ENCODE measurements around the gene NSF. TPM values are rescaled to one million over a fixed set of nuclear protein-coding genes. Genes with fewer than 3 reads are reported as not detected.
"Not testable (repeated sequence)": the region's sequence is repeated elsewhere in the genome, so short reads cannot be mapped to it uniquely, and the experiment has no call there.

NSF gene
- total RNA-seq, 1 donor from 2014 or later = 43.0 TPM

- H3K27me3 Mint-ChIP-seq (ENCODE audit: insufficient read depth, low read depth); H3K27ac Mint-ChIP-seq; H3K4me3 Mint-ChIP-seq; H3K9me3 Mint-ChIP-seq; H3K36me3 Mint-ChIP-seq; H3K4me3 ChIP-seq; H4K20me1 ChIP-seq (ENCODE audit: low read depth); H3K27ac ChIP-seq; H3K9me3 ChIP-seq (ENCODE audit: low read depth); H3K27me3 ChIP-seq; H3K4me1 ChIP-seq; H3K4me1 Mint-ChIP-seq; H3K36me3 ChIP-seq; H2AFZ ChIP-seq (replicated peaks); H3K9ac ChIP-seq; H3K4me2 ChIP-seq; H3F3A ChIP-seq (ENCODE audit: low read depth); H3K79me2 ChIP-seq (ENCODE audit: low read depth); DNase-seq (ENCODE audit: low spot score): not testable (repeated sequence)
These were observed 23.4 kb downstream of the NSF start for GRCh38 chr17:46613876-46614275.

- H3K4me3 Mint-ChIP-seq; H3K4me3 ChIP-seq; H3F3A ChIP-seq (ENCODE audit: low read depth); H3K4me1 ChIP-seq; H3K36me3 Mint-ChIP-seq; H3K79me2 ChIP-seq (ENCODE audit: low read depth); H4K20me1 ChIP-seq (ENCODE audit: low read depth); DNase-seq (ENCODE audit: low spot score); H3K4me2 ChIP-seq; H3K36me3 ChIP-seq; H3K27ac Mint-ChIP-seq; H3K9ac ChIP-seq; H3K27me3 Mint-ChIP-seq (ENCODE audit: insufficient read depth, low read depth); H3K9me3 Mint-ChIP-seq; H2AFZ ChIP-seq (replicated peaks); H3K27ac ChIP-seq; H3K27me3 ChIP-seq; H3K4me1 Mint-ChIP-seq; H3K9me3 ChIP-seq (ENCODE audit: low read depth): not testable (repeated sequence)
These were observed 26.7 kb downstream of the NSF start for GRCh38 chr17:46617121-46617520.

DNA sequence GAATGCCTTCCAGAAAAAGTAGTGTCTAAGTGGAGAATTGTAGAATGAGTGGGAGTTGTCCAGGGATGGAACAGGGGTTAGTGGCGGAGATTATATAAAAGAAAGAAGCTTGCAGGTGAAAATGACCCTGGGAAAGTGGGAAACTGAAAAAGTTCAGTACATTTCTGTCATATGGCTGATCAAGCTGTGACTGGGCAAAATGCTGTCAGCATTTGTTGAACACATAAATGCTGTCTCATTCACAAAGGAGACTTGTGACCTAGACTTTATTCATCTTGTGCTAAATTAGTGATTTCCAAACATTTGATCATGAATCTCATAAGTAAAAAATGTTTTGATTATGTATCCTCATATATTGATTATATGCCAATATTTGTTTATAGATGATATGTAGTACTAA lies 28.5 kb downstream of the NSF start:
- not testable (repeated sequence) for H3K27ac Mint-ChIP-seq; H3F3A ChIP-seq (ENCODE audit: low read depth); H3K4me1 Mint-ChIP-seq; H3K4me3 Mint-ChIP-seq; H3K9ac ChIP-seq; DNase-seq (ENCODE audit: low spot score); H3K36me3 Mint-ChIP-seq; H3K4me1 ChIP-seq; H4K20me1 ChIP-seq (ENCODE audit: low read depth); H3K4me3 ChIP-seq; H3K79me2 ChIP-seq (ENCODE audit: low read depth); H3K27me3 Mint-ChIP-seq (ENCODE audit: insufficient read depth, low read depth); H3K27ac ChIP-seq; H3K9me3 ChIP-seq (ENCODE audit: low read depth); H3K4me2 ChIP-seq; H2AFZ ChIP-seq (replicated peaks); H3K36me3 ChIP-seq; H3K9me3 Mint-ChIP-seq; H3K27me3 ChIP-seq

DNA sequence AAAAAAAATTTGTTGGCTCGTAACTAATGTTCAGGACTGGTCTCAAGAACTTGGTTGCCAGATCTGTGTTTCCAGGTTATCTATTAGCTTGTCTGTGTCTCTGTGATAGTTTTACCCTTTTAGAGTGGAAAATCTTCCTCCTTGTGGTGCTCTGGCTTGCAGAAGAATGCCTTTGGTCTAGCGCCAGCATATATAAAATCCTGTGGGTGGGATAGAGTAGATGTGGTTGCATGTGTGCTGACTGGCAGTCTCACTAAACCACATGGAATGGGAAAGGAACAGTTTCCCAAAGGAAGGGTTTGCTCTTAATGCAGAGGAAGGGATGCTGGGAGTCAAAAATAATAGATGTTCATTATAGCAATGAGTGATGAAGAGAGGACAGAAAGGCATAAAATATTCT lies 33.3 kb downstream of the NSF start:
- H3K36me3 Mint-ChIP-seq, H3K27me3 ChIP-seq: not testable (repeated sequence)

DNA sequence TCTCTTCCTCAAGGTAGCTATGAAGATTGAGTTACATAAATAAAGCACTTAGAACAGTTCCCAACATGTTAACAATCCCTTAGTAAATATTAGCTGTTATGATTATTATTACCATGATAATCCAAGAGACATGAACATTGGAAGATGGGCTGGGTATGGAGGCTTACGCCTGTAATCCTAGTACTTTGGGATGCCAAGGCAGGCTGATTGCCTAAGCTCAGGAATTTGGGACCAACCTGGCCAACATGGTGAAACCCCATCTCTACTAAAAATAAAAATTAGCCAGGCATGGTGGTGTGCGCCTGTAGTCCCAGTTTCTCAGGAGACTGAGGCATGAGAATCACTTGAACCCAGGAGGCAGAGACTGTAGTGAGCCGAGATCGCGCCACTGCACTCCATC lies 34.3 kb downstream of the NSF start:
- H3K27ac Mint-ChIP-seq; H3K79me2 ChIP-seq (ENCODE audit: low read depth); H3F3A ChIP-seq (ENCODE audit: low read depth); H3K9me3 Mint-ChIP-seq; H3K4me1 ChIP-seq; H3K9me3 ChIP-seq (ENCODE audit: low read depth); H3K36me3 Mint-ChIP-seq; H3K27ac ChIP-seq; H3K36me3 ChIP-seq; H3K27me3 ChIP-seq; H3K4me2 ChIP-seq; H3K4me3 Mint-ChIP-seq; H3K4me3 ChIP-seq; H3K27me3 Mint-ChIP-seq (ENCODE audit: insufficient read depth, low read depth); H2AFZ ChIP-seq (replicated peaks); H4K20me1 ChIP-seq (ENCODE audit: low read depth); H3K4me1 Mint-ChIP-seq; H3K9ac ChIP-seq; DNase-seq (ENCODE audit: low spot score): not testable (repeated sequence)

More for the DNA sequence above, 33.3 kb downstream of the NSF start:
- H3K4me3 ChIP-seq; H3K36me3 ChIP-seq; H3K27me3 Mint-ChIP-seq (ENCODE audit: insufficient read depth, low read depth); DNase-seq (ENCODE audit: low spot score); H3F3A ChIP-seq (ENCODE audit: low read depth); H3K4me1 ChIP-seq; H2AFZ ChIP-seq (replicated peaks); H3K9ac ChIP-seq; H3K4me1 Mint-ChIP-seq; H3K9me3 ChIP-seq (ENCODE audit: low read depth); H4K20me1 ChIP-seq (ENCODE audit: low read depth); H3K4me3 Mint-ChIP-seq; H3K9me3 Mint-ChIP-seq; H3K27ac ChIP-seq; H3K4me2 ChIP-seq; H3K79me2 ChIP-seq (ENCODE audit: low read depth); H3K27ac Mint-ChIP-seq: not testable (repeated sequence)

DNA sequence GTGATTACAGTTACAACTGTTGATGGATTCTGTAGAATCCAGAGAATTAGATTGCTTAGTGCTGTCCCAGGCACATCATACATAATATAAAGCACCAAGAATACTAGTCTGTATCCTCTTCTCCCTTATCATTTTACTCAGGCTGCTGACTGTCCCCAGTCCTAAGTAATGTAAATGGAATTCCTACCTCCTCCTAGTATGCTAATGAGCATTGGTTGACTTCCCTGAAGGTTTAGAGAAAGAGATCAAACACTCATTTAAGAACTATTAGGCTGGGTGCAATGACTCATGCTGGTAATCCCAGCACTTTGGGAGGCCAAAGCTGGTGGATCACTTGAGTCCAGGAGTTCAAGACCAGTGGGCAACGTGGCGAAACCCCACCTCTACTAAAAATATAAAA lies 37.0 kb downstream of the NSF start:
- not testable (repeated sequence) for H4K20me1 ChIP-seq (ENCODE audit: low read depth); H3K27me3 Mint-ChIP-seq (ENCODE audit: insufficient read depth, low read depth); H3K27me3 ChIP-seq; H3K27ac Mint-ChIP-seq; H3K4me3 Mint-ChIP-seq; H3K9me3 ChIP-seq (ENCODE audit: low read depth); H3K4me1 Mint-ChIP-seq; H2AFZ ChIP-seq (replicated peaks); H3K4me3 ChIP-seq; H3K4me1 ChIP-seq; H3K9me3 Mint-ChIP-seq; H3K36me3 Mint-ChIP-seq; H3K4me2 ChIP-seq; H3K36me3 ChIP-seq; H3K27ac ChIP-seq; H3F3A ChIP-seq (ENCODE audit: low read depth); DNase-seq (ENCODE audit: low spot score); H3K79me2 ChIP-seq (ENCODE audit: low read depth); H3K9ac ChIP-seq

DNA sequence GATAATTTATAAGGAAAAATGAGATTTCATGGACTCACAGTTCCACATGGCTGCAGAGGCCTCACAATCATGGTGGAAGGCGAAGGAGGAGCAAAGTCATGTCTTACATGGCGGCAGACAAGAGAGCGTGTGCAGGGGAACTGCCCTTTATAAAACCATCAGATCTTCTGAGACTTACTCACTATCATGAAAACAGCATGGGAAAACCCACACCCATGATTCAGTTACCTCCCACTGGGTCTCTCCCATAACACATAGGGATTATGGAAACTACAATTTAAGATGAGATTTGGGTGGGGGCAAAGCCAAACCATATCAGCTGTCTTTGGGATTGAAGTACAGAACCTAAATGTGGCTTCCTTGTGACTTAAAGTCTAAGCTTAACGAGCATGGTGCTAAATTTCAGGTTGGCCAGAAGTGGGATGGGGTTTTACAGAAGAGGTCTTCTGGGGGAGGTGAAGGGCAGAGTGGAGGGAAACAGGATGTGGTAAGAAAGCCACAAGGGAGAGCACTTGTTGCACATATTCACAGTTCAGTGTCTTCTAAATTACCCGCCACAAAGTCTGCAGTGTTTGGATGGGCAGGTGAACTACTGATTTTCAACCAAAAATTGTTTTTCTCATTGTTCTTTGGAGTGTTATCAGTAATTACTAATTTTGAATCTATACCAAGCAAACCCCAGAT lies 38.4 kb downstream of the NSF start:
- not testable (repeated sequence) for H3K27me3 Mint-ChIP-seq (ENCODE audit: insufficient read depth, low read depth); DNase-seq (ENCODE audit: low spot score); H3K4me1 Mint-ChIP-seq; H3K27me3 ChIP-seq; H3K4me3 Mint-ChIP-seq; H3K36me3 ChIP-seq; H3K4me3 ChIP-seq; H2AFZ ChIP-seq (replicated peaks); H3K9me3 Mint-ChIP-seq; H3K79me2 ChIP-seq (ENCODE audit: low read depth); H4K20me1 ChIP-seq (ENCODE audit: low read depth); H3K4me2 ChIP-seq; H3K9ac ChIP-seq; H3K9me3 ChIP-seq (ENCODE audit: low read depth); H3K36me3 Mint-ChIP-seq; H3F3A ChIP-seq (ENCODE audit: low read depth); H3K27ac Mint-ChIP-seq; H3K27ac ChIP-seq; H3K4me1 ChIP-seq

GRCh38 chr17:46632146-46632545 lies 41.7 kb downstream of the NSF start:
- not testable (repeated sequence) for H3K4me1 ChIP-seq; H3K27me3 ChIP-seq; H3K4me1 Mint-ChIP-seq; H3K79me2 ChIP-seq (ENCODE audit: low read depth); H3K27ac Mint-ChIP-seq; H3K9ac ChIP-seq; H3K36me3 Mint-ChIP-seq; H3K36me3 ChIP-seq; H3K9me3 ChIP-seq (ENCODE audit: low read depth); DNase-seq (ENCODE audit: low spot score); H3K9me3 Mint-ChIP-seq; H3K27me3 Mint-ChIP-seq (ENCODE audit: insufficient read depth, low read depth); H3K4me3 ChIP-seq; H3K4me3 Mint-ChIP-seq; H3K27ac ChIP-seq; H3K4me2 ChIP-seq; H2AFZ ChIP-seq (replicated peaks); H3F3A ChIP-seq (ENCODE audit: low read depth); H4K20me1 ChIP-seq (ENCODE audit: low read depth)

Data from neural progenitor cell (in vitro differentiated cells).